Keratinocyte (primary cell): Measurements from ENCODE around the gene HOPX. TPM values are rescaled to one million over a fixed set of nuclear protein-coding genes. Genes with fewer than 3 reads are reported as not detected.

Experiments
- DNase-seq: peaks from one replicate; pipeline ENCODE4 v3.0.0-alpha.2; 2011; ENCODE audit warnings: low read depth, missing footprints, low spot score
- FAIRE-seq: peaks from 2 replicates; lab custom pipeline; 2011; peaks lifted over from hg19 to GRCh38; lab: Jason Lieb, UNC
- H2AFZ ChIP-seq: 2 replicates; pipeline ENCODE4 v1.6.0; 2012; ENCODE audit warnings: low read length, control low read depth, inconsistent platforms; ENCODE audit not compliant: control insufficient read depth
- H3K27ac ChIP-seq: 2 replicates; pipeline ENCODE4 v1.5.1; 2011; ENCODE audit warnings: low read length; ENCODE audit not compliant: control insufficient read depth, insufficient read depth
- H3K27me3 ChIP-seq: 3 replicates; pipeline ENCODE4 v1.6.0; 2011; ENCODE audit warnings: low read length; ENCODE audit not compliant: control insufficient read depth, insufficient read depth; ENCODE audit errors: extremely low read depth
- H3K36me3 ChIP-seq, 2 experiments: 2 replicates in 1 of 2; 3 replicates in 1 of 2; pipeline ENCODE4 v1.5.1; 2011; ENCODE audit warnings: low read length in 2 of 2, mild to moderate bottlenecking in 1 of 2; ENCODE audit not compliant: control insufficient read depth in 2 of 2, insufficient read depth in 2 of 2; ENCODE audit errors: extremely low read depth in 1 of 2
- H3K4me1 ChIP-seq: 3 replicates; pipeline ENCODE4 v1.5.1; 2011; ENCODE audit warnings: low read length; ENCODE audit not compliant: control insufficient read depth, insufficient read depth; ENCODE audit errors: extremely low read depth
- H3K4me2 ChIP-seq: 3 replicates; pipeline ENCODE4 v1.6.0; 2011; ENCODE audit warnings: low read depth, low read length; ENCODE audit not compliant: control insufficient read depth, insufficient read depth; ENCODE audit errors: extremely low read depth
- H3K4me3 ChIP-seq, 3 experiments: fragments of 200-600 bp in 1 of 3; sonication (generic) in 1 of 3; 2 replicates in 2 of 3; 3 replicates in 1 of 3; pipeline ENCODE4 v1.5.1; 2011 to 2016; ENCODE audit warnings: low read length in 3 of 3, mild to moderate bottlenecking in 3 of 3, control low read depth in 2 of 3, inconsistent platforms in 1 of 3, low read depth in 1 of 3, mixed read lengths in 1 of 3, mixed run types in 1 of 3, moderate library complexity in 1 of 3; ENCODE audit not compliant: control insufficient read depth in 2 of 3, insufficient read depth in 2 of 3; ENCODE audit errors: extremely low read depth in 1 of 3
- H3K79me2 ChIP-seq: 2 replicates; pipeline ENCODE4 v1.6.0; 2012; ENCODE audit warnings: low read length; ENCODE audit not compliant: control insufficient read depth, insufficient read depth
- H3K9ac ChIP-seq: 3 replicates; pipeline ENCODE4 v1.6.0; 2011; ENCODE audit warnings: low read length; ENCODE audit not compliant: control insufficient read depth, insufficient read depth; ENCODE audit errors: extremely low read depth
- H3K9me1 ChIP-seq: 3 replicates; pipeline ENCODE4 v1.6.0; 2011; ENCODE audit warnings: low read length; ENCODE audit not compliant: control insufficient read depth, insufficient read depth; ENCODE audit errors: extremely low read depth
- H3K9me3 ChIP-seq: 2 replicates; pipeline ENCODE4 v1.5.1; 2012; ENCODE audit warnings: low read depth, low read length; ENCODE audit not compliant: control insufficient read depth
- H4K20me1 ChIP-seq: 3 replicates; pipeline ENCODE4 v1.6.0; 2011; ENCODE audit warnings: low read length; ENCODE audit not compliant: control insufficient read depth, insufficient read depth; ENCODE audit errors: extremely low read depth
- EZH2 ChIP-seq: IDR thresholded peaks from one replicate; pipeline ENCODE4 v1.6.1; 2012; ENCODE audit warnings: inconsistent platforms, mild to moderate bottlenecking, low read length, moderate library complexity
- dilution Hi-C: fragments of 300-500 bp; cut with MboI; formaldehyde crosslinking; loops from one replicate; pipeline ENCODE4 v1.7.0; 2020; ENCODE audit warnings: low sequenced_read_pairs; ENCODE audit not compliant: extremely low pct_ligation_motif_present
- polyA plus RNA-seq, 5 experiments: library from polyadenylated mRNA; depleted of rRNA in 3 of 5; stranded (reverse) in 3 of 5; stranded (forward) in 1 of 5; unstranded in 1 of 5; fragments of >200 nt; gene quantifications; 1 replicate in 1 of 5; 2 replicates in 3 of 5; 3 replicates in 1 of 5; pipeline versions ENCODE4 v1.2.1 to v1.2.3, GENCODE V29; 2011 to 2012; ENCODE audit warnings: missing spikeins in 2 of 5, low read depth in 1 of 5, low replicate concordance in 1 of 5
- TF ChIP-seq, protein P1 (sequence below), 3 experiments: IDR thresholded peaks in 1 of 3; conservative IDR thresholded peaks in 1 of 3; optimal IDR thresholded peaks in 1 of 3; 2 replicates in 2 of 3; 3 replicates in 1 of 3; pipeline versions ENCODE3 to v1.5.1; 2011; ENCODE audit warnings: low read length in 3 of 3, mild to moderate bottlenecking in 3 of 3, moderate library complexity in 2 of 3, control low read depth in 1 of 3, inconsistent platforms in 1 of 3; ENCODE audit not compliant: insufficient read depth in 2 of 3; ENCODE audit errors: extremely low read depth in 1 of 3

Gene HOPX
- polyA plus RNA-seq, 1 donor (not counting 4 experiments of a cell fraction or from before 2014, with no cell fraction given) = 8.5 TPM

DNA sequence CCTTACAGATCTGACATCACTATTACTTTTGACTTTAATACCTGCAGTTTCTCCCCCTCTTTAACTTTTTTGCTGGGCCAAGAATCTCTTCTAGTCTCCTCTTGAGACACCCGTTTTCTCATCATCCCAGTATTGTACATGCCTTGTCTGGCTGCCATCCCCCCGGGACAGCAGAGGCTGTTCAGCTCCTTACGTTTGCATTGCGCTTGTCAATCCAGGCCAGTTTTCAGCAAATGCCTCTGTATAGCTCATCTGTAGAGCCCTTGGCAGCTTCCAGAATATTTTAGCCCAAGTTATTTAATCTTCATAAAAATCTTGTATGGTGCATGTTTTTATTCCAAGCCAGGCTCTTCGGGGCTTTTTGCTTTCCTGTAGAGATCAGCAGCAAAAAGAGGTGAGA, 22.3 kb upstream of the HOPX start:
- H3K9me1 ChIP-seq = no peaks in the 10 kb centered on the region
- H3K4me3 ChIP-seq = no peak overlapping the region
- no peaks in the 10 kb centered on the region for H3K27me3 ChIP-seq
- H2AFZ ChIP-seq = no peak overlapping the region
- no peaks in the 10 kb centered on the region for H3K9me3 ChIP-seq
- H3K79me2 ChIP-seq = no peaks in the 10 kb centered on the region
- no peak for DNase-seq
- H3K27ac ChIP-seq = no peak overlapping the region
- no peak overlapping the region for H3K9ac ChIP-seq
- H3K4me2 ChIP-seq = peak overlapping the region; percentile 82
- TF ChIP-seq, protein P1, sequence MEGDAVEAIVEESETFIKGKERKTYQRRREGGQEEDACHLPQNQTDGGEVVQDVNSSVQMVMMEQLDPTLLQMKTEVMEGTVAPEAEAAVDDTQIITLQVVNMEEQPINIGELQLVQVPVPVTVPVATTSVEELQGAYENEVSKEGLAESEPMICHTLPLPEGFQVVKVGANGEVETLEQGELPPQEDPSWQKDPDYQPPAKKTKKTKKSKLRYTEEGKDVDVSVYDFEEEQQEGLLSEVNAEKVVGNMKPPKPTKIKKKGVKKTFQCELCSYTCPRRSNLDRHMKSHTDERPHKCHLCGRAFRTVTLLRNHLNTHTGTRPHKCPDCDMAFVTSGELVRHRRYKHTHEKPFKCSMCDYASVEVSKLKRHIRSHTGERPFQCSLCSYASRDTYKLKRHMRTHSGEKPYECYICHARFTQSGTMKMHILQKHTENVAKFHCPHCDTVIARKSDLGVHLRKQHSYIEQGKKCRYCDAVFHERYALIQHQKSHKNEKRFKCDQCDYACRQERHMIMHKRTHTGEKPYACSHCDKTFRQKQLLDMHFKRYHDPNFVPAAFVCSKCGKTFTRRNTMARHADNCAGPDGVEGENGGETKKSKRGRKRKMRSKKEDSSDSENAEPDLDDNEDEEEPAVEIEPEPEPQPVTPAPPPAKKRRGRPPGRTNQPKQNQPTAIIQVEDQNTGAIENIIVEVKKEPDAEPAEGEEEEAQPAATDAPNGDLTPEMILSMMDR (optimal IDR thresholded peaks at IDR 0.05 in 1 of 3, IDR thresholded peaks at IDR 0.05 in 1 of 3, conservative IDR thresholded peaks at IDR 0.05 in 1 of 3; ENCODE audit: extremely low read depth in 1 of 3, insufficient read depth in 2 of 3, low read length in 3 of 3) = no peak
- TF ChIP-seq EZH2 = no peak
- no peaks in the 10 kb centered on the region for H4K20me1 ChIP-seq
- no peak for FAIRE-seq
- peaks cover 11% of the 10 kb centered on the region for H3K4me1 ChIP-seq
- H3K36me3 ChIP-seq = no peaks in the 10 kb centered on the region
- dilution Hi-C loops = no loop called here

DNA sequence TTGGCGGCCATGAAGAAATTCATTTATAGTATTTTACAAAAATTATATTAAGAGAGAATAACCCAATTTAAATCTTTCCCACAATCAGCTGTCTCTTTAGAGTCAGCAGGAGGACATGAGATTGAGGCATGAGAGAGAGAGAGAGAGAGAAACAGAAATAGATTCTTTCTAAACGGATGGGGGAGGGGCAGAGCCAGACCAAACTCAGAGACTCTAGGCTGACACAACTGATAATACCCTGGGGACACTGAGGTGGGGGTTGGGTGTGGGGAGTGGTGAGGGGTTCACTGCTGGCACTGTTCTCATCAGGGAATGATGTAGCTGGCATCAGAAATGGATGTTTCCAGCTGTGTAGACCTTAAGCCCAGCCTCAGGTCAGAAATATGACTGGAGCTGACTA, 20.5 kb upstream of the HOPX start:
- Histone ChIP-seq H3K27ac (no peak overlapping the region), H3K4me1 (peaks cover 11% of the 10 kb centered on the region), H2AFZ (no peak overlapping the region), H3K27me3 (no peaks in the 10 kb centered on the region), H3K9ac (no peak overlapping the region), H3K36me3 (no peaks in the 10 kb centered on the region), H4K20me1 (no peaks in the 10 kb centered on the region), H3K4me3 (no peak overlapping the region), H3K79me2 (no peaks in the 10 kb centered on the region), H3K4me2 (no peak overlapping the region), H3K9me3 (no peaks in the 10 kb centered on the region), H3K9me1 (no peaks in the 10 kb centered on the region)
- no peak for DNase-seq
- no peak for FAIRE-seq
- dilution Hi-C loops = no loop called here
- TF ChIP-seq, protein P1 (optimal IDR thresholded peaks at IDR 0.05 in 1 of 3, IDR thresholded peaks at IDR 0.05 in 1 of 3, conservative IDR thresholded peaks at IDR 0.05 in 1 of 3; ENCODE audit: extremely low read depth in 1 of 3, insufficient read depth in 2 of 3, low read length in 3 of 3) = no peak
- no peak for TF ChIP-seq EZH2
